K562 (cell line): ENCODE data around the gene RNU11. TPM values are rescaled to one million over a fixed set of nuclear protein-coding genes. Genes with fewer than 3 reads are reported as not detected.
A peak's percentile ranks its signal among the peaks of the same experiment; 100 is the strongest.
"Not testable (repeated sequence)": the region's sequence is repeated elsewhere in the genome, so short reads cannot be mapped to it uniquely, and the experiment has no call there.

Experiments
- ATAC-seq: fragments of 200-7000 bp; cut with Tn5 transposase; 3 replicates; pipeline ENCODE4 v1.9.1; 2020; ENCODE audit warnings: moderate library complexity
- BruUV-seq: library from RNA; stranded (reverse); fragments of 400-500 nt; replicated peaks from 2 replicates; lab custom pipeline; 2021; lab: Mats Ljungman, UMichigan
- CTCF ChIA-PET: fragments of 300-600 bp; formaldehyde crosslinking; extraction: SDS; loops from one replicate; lab custom pipeline; 2021; ENCODE audit warnings: low intra/inter-chr PET ratio; lab: Yijun Ruan, JAX
- POLR2A ChIA-PET: fragments of 300-600, 350-650 bp; sonication (Branson Sonifier 250); formaldehyde crosslinking; extraction: SDS; loops from one replicate; lab custom pipeline; 2021; ENCODE audit warnings: antibody characterized with exemption, inconsistent platforms; lab: Yijun Ruan, JAX
- DNase-seq, 4 experiments: peaks; one replicate each; pipeline versions ENCODE4 v3.0.0 to v3.0.0-alpha.2; 2011 to 2018; ENCODE audit warnings: low spot score in 3 of 4, mixed read lengths in 3 of 4; ENCODE audit errors: extremely low read depth in 1 of 4
- FAIRE-seq: peaks from 2 replicates; lab custom pipeline; 2011; peaks lifted over from hg19 to GRCh38; lab: Jason Lieb, UNC
- H2AFZ ChIP-seq: 2 replicates; pipeline ENCODE4 v1.6.0; 2011; ENCODE audit warnings: low read depth, low read length, control low read depth, inconsistent platforms
- H3K27ac ChIP-seq: fragments of 200-600 bp; 3 replicates; pipeline ENCODE4 v1.8.0; 2011; ENCODE audit warnings: low read depth, mild to moderate bottlenecking, control low read depth, inconsistent platforms, low read length, moderate library complexity, mixed read lengths; ENCODE audit errors: extremely low read depth
- H3K27me3 ChIP-seq, 2 experiments: fragments of 300-600 bp in 1 of 2; 2 replicates in 1 of 2; 3 replicates in 1 of 2; pipeline versions ENCODE4 v1.6.0 to v1.8.0; 2011; ENCODE audit warnings: inconsistent platforms in 2 of 2, low read length in 2 of 2, mild to moderate bottlenecking in 1 of 2, mixed read lengths in 1 of 2, moderate library complexity in 1 of 2; ENCODE audit not compliant: control insufficient read depth in 2 of 2, insufficient read depth in 2 of 2
- H3K36me3 ChIP-seq: fragments of 300-600 bp; 3 replicates; pipeline ENCODE4 v1.8.0; 2011; ENCODE audit warnings: mild to moderate bottlenecking, low read length, inconsistent platforms; ENCODE audit not compliant: control insufficient read depth, insufficient read depth
- H3K4me1 ChIP-seq, 2 experiments: fragments of 200-600 bp in 1 of 2; replicated peaks in 1 of 2; 2 replicates in 1 of 2; 3 replicates in 1 of 2; pipeline versions ENCODE4 v1.5.1 to v1.8.0; 2011; ENCODE audit warnings: inconsistent platforms in 2 of 2, low read length in 2 of 2, mild to moderate bottlenecking in 1 of 2, mixed read lengths in 1 of 2, moderate library complexity in 1 of 2; ENCODE audit not compliant: control insufficient read depth in 2 of 2, insufficient read depth in 2 of 2
- H3K4me2 ChIP-seq: 2 replicates; pipeline ENCODE4 v1.6.1; 2011; ENCODE audit warnings: low read length, control low read depth, inconsistent platforms, mixed read lengths; ENCODE audit not compliant: insufficient read depth
- H3K4me3 ChIP-seq: fragments of 200-600 bp; sonication (generic), shearing (Covaris generic); 2 replicates; pipeline ENCODE4 v1.5.1; 2016; ENCODE audit warnings: control low read depth, inconsistent platforms
- H3K79me2 ChIP-seq: fragments of 200-600 bp; 3 replicates; pipeline ENCODE4 v1.8.0; 2011; ENCODE audit warnings: low read length, inconsistent platforms; ENCODE audit not compliant: control insufficient read depth, insufficient read depth
- H3K9ac ChIP-seq, 2 experiments: 2 replicates each; pipeline versions ENCODE4 v1.6.0 to v1.6.1; 2011; ENCODE audit warnings: low read depth in 2 of 2, low read length in 2 of 2, control low read depth in 1 of 2, inconsistent platforms in 1 of 2, mild to moderate bottlenecking in 1 of 2, mixed read lengths in 1 of 2; ENCODE audit not compliant: insufficient read depth in 1 of 2
- H3K9me1 ChIP-seq: one replicate; pipeline ENCODE4 v1.6.0; 2011; ENCODE audit warnings: inconsistent platforms, mild to moderate bottlenecking, low read length, moderate library complexity; ENCODE audit not compliant: control insufficient read depth, insufficient read depth
- H3K9me3 ChIP-seq: replicated peaks from 2 replicates; pipeline ENCODE4 v1.5.1; 2011; ENCODE audit warnings: low read depth, low read length, inconsistent platforms; ENCODE audit not compliant: control insufficient read depth, insufficient read depth
- H4K20me1 ChIP-seq: replicated peaks from 2 replicates; pipeline ENCODE4 v1.6.1; 2011; ENCODE audit warnings: low read length, inconsistent platforms, mixed read lengths; ENCODE audit not compliant: control insufficient read depth, insufficient read depth
- CEBPB ChIP-seq: fragments of 450-650 bp; IDR thresholded peaks from 2 replicates; pipeline ENCODE4 v1.6.1; 2016; ENCODE audit warnings: missing genetic modification characterization, missing compliant biosample characterization
- RAD21 ChIP-seq, 2 experiments: fragments of 250-450 bp in 1 of 2; fragments of 450-650 bp in 1 of 2; sonication (Bioruptor Pico) in 1 of 2; formaldehyde crosslinking in 1 of 2; IDR thresholded peaks in 1 of 2; conservative IDR thresholded peaks in 1 of 2; 2 replicates each; pipeline versions ENCODE4 v1.4.0 to v1.8.0; 2020 to 2022; ENCODE audit warnings: mild to moderate bottlenecking in 2 of 2, moderate library complexity in 1 of 2
- WGBS: fragments of 100-300 bp; shearing (Covaris generic); methylation state at CpG from one replicate; pipeline ENCODE4 v1.1.6; 2016; ENCODE audit warnings: low coverage, mixed read lengths; ENCODE audit not compliant: insufficient coverage; ENCODE audit errors: missing lambda C conversion rate; 5-methylcytosine and 5-hydroxymethylcytosine counted together
- in situ Hi-C: fragments of 300-500 bp; cut with MboI; formaldehyde crosslinking; loops from 4 replicates; pipeline ENCODE4 v1.15.0; 2018; ENCODE audit warnings: inconsistent platforms, mixed read lengths
- intact Hi-C: fragments of 100-400 bp; cut with micrococcal nuclease; formaldehyde crosslinking; loops from 2 replicates; pipeline ENCODE4 v1.14.2; 2022
- polyA plus RNA-seq, 8 experiments: library from polyadenylated mRNA; depleted of rRNA in 4 of 8; stranded (reverse) in 5 of 8; unstranded in 3 of 8; fragments of >200 nt; fragmentation: Nextera tagmentation in 2 of 8; fragmentation: Illumina TruSeq in 1 of 8; extraction: Ambion mirVana in 2 of 8; extraction: Trizol in 1 of 8; gene quantifications; 2 replicates each; pipeline versions ENCODE4 v1.2.1 to v1.2.3, GENCODE V29; 2011 to 2014; ENCODE audit warnings: inconsistent platforms in 1 of 8, missing spikeins in 1 of 8
- total RNA-seq, 7 experiments: library from RNA; depleted of rRNA in 6 of 7; stranded (reverse); fragments of >200 nt in 6 of 7; fragmentation: Illumina TruSeq in 2 of 7; extraction: Trizol in 2 of 7; gene quantifications; 2 replicates each; pipeline versions ENCODE4 v1.2.1 to v1.2.3, GENCODE V29; 2011 to 2021; ENCODE audit warnings: low replicate concordance in 1 of 7
- TF ChIP-seq, protein P1 (sequence below): sonication (generic); formaldehyde crosslinking; IDR thresholded peaks from 2 replicates; pipeline ENCODE4 v1.9.0; 2022; ENCODE audit warnings: mild to moderate bottlenecking, missing genetic modification reagents
- TF ChIP-seq, protein P2 (sequence below): fragments of 450-650 bp; IDR thresholded peaks from 2 replicates; pipeline ENCODE4 v1.6.1; 2016; ENCODE audit warnings: mild to moderate bottlenecking, moderate library complexity
- TF ChIP-seq, protein P3 (sequence below), 2 experiments: fragments of 450-650 bp; conservative IDR thresholded peaks; 2 replicates each; pipeline ENCODE4 v1.6.1; 2017; ENCODE audit warnings: mild to moderate bottlenecking in 2 of 2, moderate library complexity in 2 of 2

RNU11 gene
- total and polyA plus RNA-seq, 9 of the 15 experiments (the other 6 are each of a cell fraction or from before 2014, with no cell fraction given), result not detected

DNA sequence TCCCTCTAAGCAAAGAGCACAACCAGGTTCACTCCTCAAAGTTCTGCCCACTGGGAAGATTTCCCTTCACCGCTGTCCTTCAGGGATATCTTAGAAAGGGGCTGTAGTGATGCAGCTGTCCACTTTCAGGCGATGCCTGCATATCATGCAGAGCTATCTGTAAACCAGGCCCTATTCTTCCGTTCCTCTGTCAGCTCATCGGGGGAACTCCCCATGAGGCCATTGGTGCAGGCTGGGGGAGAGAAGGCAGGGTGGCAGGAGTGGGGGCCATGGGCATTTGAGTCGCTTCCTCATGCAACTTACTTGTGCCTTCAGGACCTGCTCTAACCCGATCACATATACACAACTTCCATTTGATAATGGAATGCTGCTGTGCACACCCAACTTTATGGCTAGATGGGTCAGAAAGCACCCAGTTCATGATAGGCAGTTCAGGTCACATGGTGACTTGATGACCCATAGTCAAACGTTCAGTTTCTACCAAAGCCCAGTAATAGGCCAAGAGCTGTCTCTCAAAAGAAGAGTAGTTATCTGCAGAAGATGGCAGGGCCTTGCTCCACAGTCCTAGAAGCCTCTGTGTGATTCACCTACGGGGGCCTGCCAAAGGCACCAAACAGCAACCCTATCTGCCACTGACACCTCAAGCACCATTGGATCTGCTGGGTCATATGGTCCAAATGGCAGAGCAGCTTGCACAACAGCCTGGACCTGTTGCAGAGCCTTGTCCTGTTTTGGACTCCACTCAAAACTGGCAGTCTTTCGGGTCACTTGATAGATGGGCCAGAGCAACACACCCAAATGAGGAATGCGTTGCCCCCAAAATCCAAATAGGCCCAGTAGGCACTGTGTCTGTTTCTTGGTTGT, 7.3 kb downstream of the RNU11 start:
- POLR2A ChIA-PET, result interaction anchor here (0.6 to 2.3 kb wide), 8 partner anchors 7 to 226 kb away, joined by 3 to 33 read pairs (median 4); partner anchors contain the start of genes GMEB1 and RNU11
- CTCF ChIA-PET, H3K4me1 ChIP-seq, FAIRE-seq, H3K9me1 ChIP-seq, H3K4me2 ChIP-seq, H3K27me3 ChIP-seq, H3K4me3 ChIP-seq, BruUV-seq, H4K20me1 ChIP-seq, H3K79me2 ChIP-seq, DNase-seq, H3K36me3 ChIP-seq, H3K9me3 ChIP-seq, intact Hi-C loops, H3K27ac ChIP-seq: not testable (repeated sequence)
- Histone ChIP-seq H2AFZ (peak overlapping the region; percentile 73), H3K9ac (peak overlapping the region in 1 of 2 experiments; percentile 64; a peak in 1 of 4 replicates)
- ATAC-seq, result peak; percentile 44; the same call in 1 of the 3 replicates
- WGBS, result 38% methylated on average over 10 of the region's 10 CpGs
- in situ Hi-C loops, result loop anchor here (5.0 kb wide), 1 partner anchor 77 kb away; no protein-coding TSS in a partner anchor
- TF ChIP-seq RAD21 (CRISPR knock-in tag; conservative IDR thresholded peaks at IDR 0.05 in 1 of 2, IDR thresholded peaks at IDR 0.05 in 1 of 2) (0 out of 4 replicates have a peak, but pooled peaks of 1 of the 2 experiments have one; percentile 19), CEBPB (tag) (peak; percentile 32; the same call in 1 of the 2 replicates)
- TF ChIP-seq, protein P1, sequence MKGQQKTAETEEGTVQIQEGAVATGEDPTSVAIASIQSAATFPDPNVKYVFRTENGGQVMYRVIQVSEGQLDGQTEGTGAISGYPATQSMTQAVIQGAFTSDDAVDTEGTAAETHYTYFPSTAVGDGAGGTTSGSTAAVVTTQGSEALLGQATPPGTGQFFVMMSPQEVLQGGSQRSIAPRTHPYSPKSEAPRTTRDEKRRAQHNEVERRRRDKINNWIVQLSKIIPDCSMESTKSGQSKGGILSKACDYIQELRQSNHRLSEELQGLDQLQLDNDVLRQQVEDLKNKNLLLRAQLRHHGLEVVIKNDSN, result peak; percentile 20; the same call in 1 of the 2 replicates
- TF ChIP-seq, protein P2, sequence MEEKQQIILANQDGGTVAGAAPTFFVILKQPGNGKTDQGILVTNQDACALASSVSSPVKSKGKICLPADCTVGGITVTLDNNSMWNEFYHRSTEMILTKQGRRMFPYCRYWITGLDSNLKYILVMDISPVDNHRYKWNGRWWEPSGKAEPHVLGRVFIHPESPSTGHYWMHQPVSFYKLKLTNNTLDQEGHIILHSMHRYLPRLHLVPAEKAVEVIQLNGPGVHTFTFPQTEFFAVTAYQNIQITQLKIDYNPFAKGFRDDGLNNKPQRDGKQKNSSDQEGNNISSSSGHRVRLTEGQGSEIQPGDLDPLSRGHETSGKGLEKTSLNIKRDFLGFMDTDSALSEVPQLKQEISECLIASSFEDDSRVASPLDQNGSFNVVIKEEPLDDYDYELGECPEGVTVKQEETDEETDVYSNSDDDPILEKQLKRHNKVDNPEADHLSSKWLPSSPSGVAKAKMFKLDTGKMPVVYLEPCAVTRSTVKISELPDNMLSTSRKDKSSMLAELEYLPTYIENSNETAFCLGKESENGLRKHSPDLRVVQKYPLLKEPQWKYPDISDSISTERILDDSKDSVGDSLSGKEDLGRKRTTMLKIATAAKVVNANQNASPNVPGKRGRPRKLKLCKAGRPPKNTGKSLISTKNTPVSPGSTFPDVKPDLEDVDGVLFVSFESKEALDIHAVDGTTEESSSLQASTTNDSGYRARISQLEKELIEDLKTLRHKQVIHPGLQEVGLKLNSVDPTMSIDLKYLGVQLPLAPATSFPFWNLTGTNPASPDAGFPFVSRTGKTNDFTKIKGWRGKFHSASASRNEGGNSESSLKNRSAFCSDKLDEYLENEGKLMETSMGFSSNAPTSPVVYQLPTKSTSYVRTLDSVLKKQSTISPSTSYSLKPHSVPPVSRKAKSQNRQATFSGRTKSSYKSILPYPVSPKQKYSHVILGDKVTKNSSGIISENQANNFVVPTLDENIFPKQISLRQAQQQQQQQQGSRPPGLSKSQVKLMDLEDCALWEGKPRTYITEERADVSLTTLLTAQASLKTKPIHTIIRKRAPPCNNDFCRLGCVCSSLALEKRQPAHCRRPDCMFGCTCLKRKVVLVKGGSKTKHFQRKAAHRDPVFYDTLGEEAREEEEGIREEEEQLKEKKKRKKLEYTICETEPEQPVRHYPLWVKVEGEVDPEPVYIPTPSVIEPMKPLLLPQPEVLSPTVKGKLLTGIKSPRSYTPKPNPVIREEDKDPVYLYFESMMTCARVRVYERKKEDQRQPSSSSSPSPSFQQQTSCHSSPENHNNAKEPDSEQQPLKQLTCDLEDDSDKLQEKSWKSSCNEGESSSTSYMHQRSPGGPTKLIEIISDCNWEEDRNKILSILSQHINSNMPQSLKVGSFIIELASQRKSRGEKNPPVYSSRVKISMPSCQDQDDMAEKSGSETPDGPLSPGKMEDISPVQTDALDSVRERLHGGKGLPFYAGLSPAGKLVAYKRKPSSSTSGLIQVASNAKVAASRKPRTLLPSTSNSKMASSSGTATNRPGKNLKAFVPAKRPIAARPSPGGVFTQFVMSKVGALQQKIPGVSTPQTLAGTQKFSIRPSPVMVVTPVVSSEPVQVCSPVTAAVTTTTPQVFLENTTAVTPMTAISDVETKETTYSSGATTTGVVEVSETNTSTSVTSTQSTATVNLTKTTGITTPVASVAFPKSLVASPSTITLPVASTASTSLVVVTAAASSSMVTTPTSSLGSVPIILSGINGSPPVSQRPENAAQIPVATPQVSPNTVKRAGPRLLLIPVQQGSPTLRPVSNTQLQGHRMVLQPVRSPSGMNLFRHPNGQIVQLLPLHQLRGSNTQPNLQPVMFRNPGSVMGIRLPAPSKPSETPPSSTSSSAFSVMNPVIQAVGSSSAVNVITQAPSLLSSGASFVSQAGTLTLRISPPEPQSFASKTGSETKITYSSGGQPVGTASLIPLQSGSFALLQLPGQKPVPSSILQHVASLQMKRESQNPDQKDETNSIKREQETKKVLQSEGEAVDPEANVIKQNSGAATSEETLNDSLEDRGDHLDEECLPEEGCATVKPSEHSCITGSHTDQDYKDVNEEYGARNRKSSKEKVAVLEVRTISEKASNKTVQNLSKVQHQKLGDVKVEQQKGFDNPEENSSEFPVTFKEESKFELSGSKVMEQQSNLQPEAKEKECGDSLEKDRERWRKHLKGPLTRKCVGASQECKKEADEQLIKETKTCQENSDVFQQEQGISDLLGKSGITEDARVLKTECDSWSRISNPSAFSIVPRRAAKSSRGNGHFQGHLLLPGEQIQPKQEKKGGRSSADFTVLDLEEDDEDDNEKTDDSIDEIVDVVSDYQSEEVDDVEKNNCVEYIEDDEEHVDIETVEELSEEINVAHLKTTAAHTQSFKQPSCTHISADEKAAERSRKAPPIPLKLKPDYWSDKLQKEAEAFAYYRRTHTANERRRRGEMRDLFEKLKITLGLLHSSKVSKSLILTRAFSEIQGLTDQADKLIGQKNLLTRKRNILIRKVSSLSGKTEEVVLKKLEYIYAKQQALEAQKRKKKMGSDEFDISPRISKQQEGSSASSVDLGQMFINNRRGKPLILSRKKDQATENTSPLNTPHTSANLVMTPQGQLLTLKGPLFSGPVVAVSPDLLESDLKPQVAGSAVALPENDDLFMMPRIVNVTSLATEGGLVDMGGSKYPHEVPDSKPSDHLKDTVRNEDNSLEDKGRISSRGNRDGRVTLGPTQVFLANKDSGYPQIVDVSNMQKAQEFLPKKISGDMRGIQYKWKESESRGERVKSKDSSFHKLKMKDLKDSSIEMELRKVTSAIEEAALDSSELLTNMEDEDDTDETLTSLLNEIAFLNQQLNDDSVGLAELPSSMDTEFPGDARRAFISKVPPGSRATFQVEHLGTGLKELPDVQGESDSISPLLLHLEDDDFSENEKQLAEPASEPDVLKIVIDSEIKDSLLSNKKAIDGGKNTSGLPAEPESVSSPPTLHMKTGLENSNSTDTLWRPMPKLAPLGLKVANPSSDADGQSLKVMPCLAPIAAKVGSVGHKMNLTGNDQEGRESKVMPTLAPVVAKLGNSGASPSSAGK, result 0 out of 2 replicates have a peak, but pooled peaks have one; percentile 10
- TF ChIP-seq, protein P3, sequence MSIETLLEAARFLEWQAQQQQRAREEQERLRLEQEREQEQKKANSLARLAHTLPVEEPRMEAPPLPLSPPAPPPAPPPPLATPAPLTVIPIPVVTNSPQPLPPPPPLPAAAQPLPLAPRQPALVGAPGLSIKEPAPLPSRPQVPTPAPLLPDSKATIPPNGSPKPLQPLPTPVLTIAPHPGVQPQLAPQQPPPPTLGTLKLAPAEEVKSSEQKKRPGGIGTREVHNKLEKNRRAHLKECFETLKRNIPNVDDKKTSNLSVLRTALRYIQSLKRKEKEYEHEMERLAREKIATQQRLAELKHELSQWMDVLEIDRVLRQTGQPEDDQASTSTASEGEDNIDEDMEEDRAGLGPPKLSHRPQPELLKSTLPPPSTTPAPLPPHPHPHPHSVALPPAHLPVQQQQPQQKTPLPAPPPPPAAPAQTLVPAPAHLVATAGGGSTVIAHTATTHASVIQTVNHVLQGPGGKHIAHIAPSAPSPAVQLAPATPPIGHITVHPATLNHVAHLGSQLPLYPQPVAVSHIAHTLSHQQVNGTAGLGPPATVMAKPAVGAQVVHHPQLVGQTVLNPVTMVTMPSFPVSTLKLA (conservative IDR thresholded peaks at IDR 0.05), result peak in 1 of 2 experiments; percentile 34; a peak in 1 of 4 replicates
